Thoracic aorta (tissue), 2 donors: Measurements from ENCODE around the gene PHF21A. TPM values are rescaled to one million over a fixed set of nuclear protein-coding genes. Genes with fewer than 3 reads are reported as not detected.

ENCODE experiments used
- ATAC-seq: fragments of 150-250 bp; one replicate; pipeline ENCODE4 v1.8.0; 2017; ENCODE audit warnings: low read depth; ENCODE audit not compliant: insufficient number of reproducible peaks, low FRiP score
- DNase-seq: peaks from one replicate; pipeline ENCODE4 v3.0.0-alpha.2; 2020; ENCODE audit warnings: low spot score
- H3K27ac ChIP-seq, 2 donors: fragments of 200-600 bp; sonication (generic); 1 replicate in 1 of 2; 2 replicates in 1 of 2; pipeline ENCODE4 v1.5.1; 2016; ENCODE audit warnings: mild to moderate bottlenecking in 2 of 2, moderate library complexity in 2 of 2
- H3K27me3 ChIP-seq: fragments of 200-600 bp; sonication (generic); replicated peaks from 2 replicates; pipeline ENCODE4 v1.6.0; 2016; ENCODE audit warnings: mild to moderate bottlenecking; ENCODE audit not compliant: insufficient read depth
- H3K36me3 ChIP-seq: fragments of 200-600 bp; sonication (generic); one replicate; pipeline ENCODE4 v1.5.1; 2016
- H3K4me1 ChIP-seq, 2 donors: fragments of 200-600 bp; sonication (generic); 1 replicate in 1 of 2; 2 replicates in 1 of 2; pipeline versions ENCODE4 v1.5.1 to v1.6.0; 2016; ENCODE audit warnings: low read depth in 2 of 2, mild to moderate bottlenecking in 1 of 2; ENCODE audit not compliant: control insufficient read depth in 1 of 2
- H3K4me3 ChIP-seq: fragments of 200-600 bp; sonication (generic); 2 replicates; pipeline ENCODE4 v1.5.1; 2016; ENCODE audit warnings: mild to moderate bottlenecking
- H3K9me3 ChIP-seq: fragments of 200-600 bp; sonication (generic); 2 replicates; pipeline ENCODE4 v1.5.1; 2016
- CTCF ChIP-seq: fragments of 200-600 bp; sonication (generic); IDR thresholded peaks from one replicate; pipeline ENCODE4 v1.5.1; 2019; ENCODE audit warnings: antibody characterized with exemption
- total RNA-seq, 2 donors: library from RNA; depleted of rRNA; stranded (reverse); fragments of >200 nt; gene quantifications; one replicate each; pipeline versions ENCODE4 v1.1.0 to v1.2.3, GENCODE V29; 2016

The PHF21A gene
- total RNA-seq, 2 donors from 2014 or later = 62.3 to 104 TPM

GRCh38 chr11:46051102-46051501, 70.2 kb downstream of the PHF21A start:
- Histone ChIP-seq H3K27ac (no peak overlapping the region), H3K9me3 (no peaks in the 10 kb centered on the region)

DNA sequence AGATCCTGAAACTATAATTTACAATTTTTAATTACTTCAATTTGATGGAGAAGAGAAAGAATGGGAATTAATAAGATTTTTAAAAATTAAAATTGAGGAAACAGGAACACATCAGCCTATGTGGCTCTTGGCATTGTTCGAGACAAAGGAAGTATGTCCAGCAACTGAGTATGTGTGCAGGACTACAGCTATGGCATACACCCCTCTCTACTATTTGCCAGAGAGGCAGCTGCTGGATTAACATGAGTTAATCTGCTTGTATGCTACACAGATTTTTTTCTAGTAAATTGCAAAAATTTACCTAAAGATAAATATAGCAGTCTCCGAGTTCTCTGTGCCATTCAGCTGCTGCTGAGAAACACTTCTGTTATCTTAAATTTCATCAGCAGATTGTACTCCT, 70.6 kb downstream of the PHF21A start:
- no peaks in the 10 kb centered on the region for H3K27me3 ChIP-seq
- no peak overlapping the region for H3K4me3 ChIP-seq
- no peaks in the 10 kb centered on the region for H3K9me3 ChIP-seq
- TF ChIP-seq CTCF = no peak
- ATAC-seq (no peak), DNase-seq (no peak)
- H3K27ac ChIP-seq = no peak overlapping the region
- no peaks in the 10 kb centered on the region for H3K36me3 ChIP-seq
- H3K4me1 ChIP-seq = peaks cover 11 to 28% of the 10 kb centered on the region in 2 donors

More at GRCh38 chr11:46051102-46051501, 70.2 kb downstream of the PHF21A start:
- no peak overlapping the region for H3K4me3 ChIP-seq
- DNase-seq (no peak), ATAC-seq (no peak)
- H3K27me3 ChIP-seq = no peaks in the 10 kb centered on the region
- TF ChIP-seq CTCF = no peak
- H3K4me1 ChIP-seq = peaks cover 11 to 32% of the 10 kb centered on the region in 2 donors
- no peaks in the 10 kb centered on the region for H3K36me3 ChIP-seq

- Histone ChIP-seq H3K9me3 (no peaks in the 10 kb centered on the region), H3K36me3 (no peaks in the 10 kb centered on the region), H3K4me3 (no peak overlapping the region), H3K27me3 (no peaks in the 10 kb centered on the region), H3K4me1 (peaks cover 11 to 22% of the 10 kb centered on the region in 2 donors), H3K27ac (no peak overlapping the region)
- ATAC-seq (no peak), DNase-seq (peak; percentile 8)
- no peak for TF ChIP-seq CTCF
These were observed 71.2 kb downstream of the PHF21A start for GRCh38 chr11:46050003-46050461.

GRCh38 chr11:46049325-46049897, 71.8 kb downstream of the PHF21A start:
- peaks cover 11 to 22% of the 10 kb centered on the region in 2 donors for H3K4me1 ChIP-seq
- no peak overlapping the region for H3K4me3 ChIP-seq
- no peaks in the 10 kb centered on the region for H3K9me3 ChIP-seq
- H3K27me3 ChIP-seq = no peaks in the 10 kb centered on the region
- no peak for ATAC-seq
- no peaks in the 10 kb centered on the region for H3K36me3 ChIP-seq
- no peak overlapping the region for H3K27ac ChIP-seq
- TF ChIP-seq CTCF = no peak
- no peak for DNase-seq

DNA sequence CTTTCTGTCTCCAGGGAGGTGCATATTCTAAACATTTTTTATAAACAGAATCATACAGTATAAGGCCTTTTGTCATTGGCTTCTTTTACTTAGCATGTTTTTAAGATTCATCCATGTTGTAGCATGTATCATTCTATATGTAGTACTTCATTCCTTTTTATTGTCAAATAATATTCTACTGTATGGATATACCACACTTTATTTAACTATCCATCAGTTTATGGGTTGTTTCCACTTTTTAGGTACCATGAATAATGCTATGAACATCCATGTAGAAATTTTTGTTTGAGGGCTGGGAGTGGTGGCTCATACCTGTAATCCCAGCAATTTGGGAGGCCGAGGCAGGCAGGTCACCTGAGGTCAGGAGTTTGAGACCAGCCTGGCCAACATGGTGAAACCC, 73.1 kb downstream of the PHF21A start:
- Histone ChIP-seq H3K27me3 (no peaks in the 10 kb centered on the region), H3K9me3 (no peaks in the 10 kb centered on the region), H3K4me1 (peaks cover 11 to 22% of the 10 kb centered on the region in 2 donors), H3K36me3 (no peaks in the 10 kb centered on the region), H3K4me3 (no peak overlapping the region), H3K27ac (no peak overlapping the region)
- ATAC-seq (no peak), DNase-seq (no peak)
- TF ChIP-seq CTCF = no peak
